Caco-2 (cell line): Measurements from ENCODE around the gene YWHAQ. TPM values are rescaled to one million over a fixed set of nuclear protein-coding genes. Genes with fewer than 3 reads are reported as not detected.
"Not testable (repeated sequence)": the region's sequence is repeated elsewhere in the genome, so short reads cannot be mapped to it uniquely, and the experiment has no call there.

ENCODE experiments used
- BruUV-seq: library from RNA; stranded (reverse); fragments of 400-500 nt; replicated peaks from 2 replicates; lab custom pipeline; 2021; lab: Mats Ljungman, UMichigan
- CTCF ChIA-PET: fragments of 300-600 bp; sonication (Branson Sonifier 250); formaldehyde crosslinking; loops from one replicate; lab custom pipeline; 2022; ENCODE audit warnings: antibody characterized with exemption; lab: Charles Lee
- POLR2A ChIA-PET: fragments of 300-600 bp; sonication (Branson Sonifier 250); formaldehyde crosslinking; loops from one replicate; lab custom pipeline; 2022; ENCODE audit warnings: antibody characterized with exemption; lab: Charles Lee
- DNase-seq, 2 experiments: peaks; one replicate each; pipeline versions ENCODE4 v3.0.0 to v3.0.0-alpha.2; 2020 to 2022
- H3K27me3 ChIP-seq: replicated peaks from 2 replicates; pipeline ENCODE4 v1.6.0; 2011; ENCODE audit warnings: low read length; ENCODE audit not compliant: control insufficient read depth, insufficient read depth
- H3K36me3 ChIP-seq: 2 replicates; pipeline ENCODE4 v1.5.1; 2011; ENCODE audit warnings: low read length; ENCODE audit not compliant: control insufficient read depth, insufficient read depth
- H3K4me1 ChIP-seq: fragments of 250-450 bp; sonication (Bioruptor Pico); 2 replicates; pipeline ENCODE4 v1.5.1; 2020; ENCODE audit warnings: mild to moderate bottlenecking
- H3K4me3 ChIP-seq: 2 replicates; pipeline ENCODE4 v1.5.1; 2011; ENCODE audit warnings: low read depth, mild to moderate bottlenecking, control low read depth, low read length
- H3K9me3 ChIP-seq: fragments of 250-450 bp; sonication (Bioruptor Pico); 2 replicates; pipeline ENCODE4 v1.5.1; 2020; ENCODE audit warnings: mild to moderate bottlenecking, moderate library complexity
- H3K27ac Mint-ChIP-seq: one replicate; pipeline ENCODE4 v1.8.0; 2022; ENCODE audit warnings: mixed read lengths; ENCODE audit not compliant: unreplicated experiment
- H3K27me3 Mint-ChIP-seq: one replicate; pipeline ENCODE4 v1.8.0; 2022; ENCODE audit warnings: mixed read lengths; ENCODE audit not compliant: insufficient read depth, unreplicated experiment
- H3K36me3 Mint-ChIP-seq: one replicate; pipeline ENCODE4 v1.8.0; 2022; ENCODE audit warnings: mild to moderate bottlenecking, mixed read lengths; ENCODE audit not compliant: insufficient read depth, unreplicated experiment
- H3K4me1 Mint-ChIP-seq: one replicate; pipeline ENCODE4 v1.8.0; 2022; ENCODE audit warnings: low read depth, mixed read lengths; ENCODE audit not compliant: unreplicated experiment
- H3K4me3 Mint-ChIP-seq: one replicate; pipeline ENCODE4 v1.8.0; 2022; ENCODE audit warnings: mild to moderate bottlenecking, moderate library complexity, mixed read lengths; ENCODE audit not compliant: unreplicated experiment
- H3K9me3 Mint-ChIP-seq: one replicate; pipeline ENCODE4 v1.8.0; 2022; ENCODE audit warnings: mixed read lengths; ENCODE audit not compliant: unreplicated experiment
- CTCF ChIP-seq, 2 experiments: fragments of 200-600 bp in 1 of 2; IDR thresholded peaks; 1 replicate in 1 of 2; 2 replicates in 1 of 2; pipeline versions ENCODE4 v1.5.1 to v1.8.0; 2011 to 2022; ENCODE audit warnings: antibody characterized with exemption in 1 of 2, control low read depth in 1 of 2, inconsistent platforms in 1 of 2, low read depth in 1 of 2, low read length in 1 of 2, mild to moderate bottlenecking in 1 of 2, moderate library complexity in 1 of 2; ENCODE audit not compliant: insufficient read depth in 1 of 2, severe bottlenecking in 1 of 2, unreplicated experiment in 1 of 2
- intact Hi-C: fragments of 100-400 bp; cut with micrococcal nuclease; formaldehyde crosslinking; loops from one replicate; pipeline ENCODE4 v1.10.0; 2022; ENCODE audit not compliant: unreplicated experiment
- total RNA-seq: library from RNA; stranded (reverse); gene quantifications from 2 replicates; pipeline ENCODE4 v1.2.3, GENCODE V29; 2022

YWHAQ gene
- total RNA-seq, 1 experiment from 2014 or later = 344 TPM

- Mint-ChIP-seq H3K4me1 (no peaks in the 10 kb centered on the region), H3K4me3 (no peak overlapping the region), H3K27ac (no peak overlapping the region), H3K36me3 (peaks cover 73% of the 10 kb centered on the region), H3K9me3 (no peaks in the 10 kb centered on the region), H3K27me3 (no peaks in the 10 kb centered on the region)
- CTCF ChIA-PET = no interaction called here
- DNase-seq = no peak
- Histone ChIP-seq H3K4me1 (no peaks in the 10 kb centered on the region), H3K36me3 (no peaks in the 10 kb centered on the region; the same call in 1 of the 2 replicates), H3K4me3 (no peak overlapping the region), H3K27me3 (no peaks in the 10 kb centered on the region), H3K9me3 (no peaks in the 10 kb centered on the region)
- intact Hi-C loops = no loop called here
- POLR2A ChIA-PET = no interaction called here
- no TSS peak for BruUV-seq
- TF ChIP-seq CTCF (IDR thresholded peaks at IDR 0.05; ENCODE audit: insufficient read depth in 1 of 2, low read depth in 1 of 2, low read length in 1 of 2, severe bottlenecking in 1 of 2, unreplicated experiment in 1 of 2) = no peak
Observed at GRCh38 chr2:9586465-9586864, 44.3 kb downstream of the YWHAQ start.

GRCh38 chr2:9585486-9585885 lies 45.3 kb downstream of the YWHAQ start:
- BruUV-seq = no TSS peak
- no peaks in the 10 kb centered on the region for H3K9me3 ChIP-seq
- no peak overlapping the region for H3K4me3 ChIP-seq
- ChIA-PET CTCF (no interaction called here), POLR2A (no interaction called here)
- H3K36me3 Mint-ChIP-seq = peaks cover 71% of the 10 kb centered on the region
- no peaks in the 10 kb centered on the region; the same call in 1 of the 2 replicates for H3K36me3 ChIP-seq
- intact Hi-C loops = no loop called here
- no peaks in the 10 kb centered on the region for H3K4me1 Mint-ChIP-seq
- TF ChIP-seq CTCF (IDR thresholded peaks at IDR 0.05; ENCODE audit: insufficient read depth in 1 of 2, low read depth in 1 of 2, low read length in 1 of 2, severe bottlenecking in 1 of 2, unreplicated experiment in 1 of 2) = no peak
- H3K4me1 ChIP-seq = no peaks in the 10 kb centered on the region
- no peak for DNase-seq
- H3K4me3 Mint-ChIP-seq = no peak overlapping the region
- no peaks in the 10 kb centered on the region for H3K27me3 ChIP-seq
- H3K27me3 Mint-ChIP-seq = no peaks in the 10 kb centered on the region
- H3K27ac Mint-ChIP-seq = no peak overlapping the region
- H3K9me3 Mint-ChIP-seq = no peaks in the 10 kb centered on the region

- H3K36me3 ChIP-seq, POLR2A ChIA-PET, DNase-seq, H3K27me3 Mint-ChIP-seq, H3K4me3 Mint-ChIP-seq, H3K4me1 ChIP-seq, intact Hi-C loops, H3K9me3 Mint-ChIP-seq, H3K27ac Mint-ChIP-seq, CTCF ChIA-PET, BruUV-seq, H3K9me3 ChIP-seq, H3K27me3 ChIP-seq, H3K4me1 Mint-ChIP-seq, H3K4me3 ChIP-seq: not testable (repeated sequence)
- H3K36me3 Mint-ChIP-seq = peaks cover 71% of the 10 kb centered on the region
Observed at GRCh38 chr2:9584902-9585301, 45.9 kb downstream of the YWHAQ start.

GRCh38 chr2:9582624-9583023 lies 48.2 kb downstream of the YWHAQ start:
- Mint-ChIP-seq H3K4me3 (no peak overlapping the region), H3K27ac (no peak overlapping the region), H3K36me3 (peaks cover 78% of the 10 kb centered on the region), H3K9me3 (no peaks in the 10 kb centered on the region), H3K4me1 (no peaks in the 10 kb centered on the region), H3K27me3 (no peaks in the 10 kb centered on the region)
- intact Hi-C loops = no loop called here
- no peak for TF ChIP-seq CTCF (IDR thresholded peaks at IDR 0.05; ENCODE audit: insufficient read depth in 1 of 2, low read depth in 1 of 2, low read length in 1 of 2, severe bottlenecking in 1 of 2, unreplicated experiment in 1 of 2)
- Histone ChIP-seq H3K36me3 (no peaks in the 10 kb centered on the region; the same call in 1 of the 2 replicates), H3K4me3 (no peak overlapping the region), H3K27me3 (no peaks in the 10 kb centered on the region), H3K9me3 (no peaks in the 10 kb centered on the region), H3K4me1 (no peaks in the 10 kb centered on the region)
- CTCF ChIA-PET = no interaction called here
- DNase-seq = no peak
- BruUV-seq = no TSS peak
- POLR2A ChIA-PET = no interaction called here
